HFFc6 (cell line): ENCODE data around the gene SSB. TPM values are rescaled to one million over a fixed set of nuclear protein-coding genes. Genes with fewer than 3 reads are reported as not detected.
"Not testable (repeated sequence)": the region's sequence is repeated elsewhere in the genome, so short reads cannot be mapped to it uniquely, and the experiment has no call there.

Experiments
- DNase-seq: peaks from one replicate; pipeline ENCODE4 v3.0.0-alpha.2; 2018
- H3K27ac Mint-ChIP-seq: 2 replicates; pipeline ENCODE4 v1.8.0; 2020; ENCODE audit warnings: mild to moderate bottlenecking, mixed read lengths
- H3K27me3 Mint-ChIP-seq: 2 replicates; pipeline ENCODE4 v1.8.0; 2021; ENCODE audit warnings: mild to moderate bottlenecking, moderate library complexity, mixed read lengths; ENCODE audit not compliant: insufficient read depth
- H3K36me3 Mint-ChIP-seq: 2 replicates; pipeline ENCODE4 v1.8.0; 2021; ENCODE audit warnings: low read depth, mixed read lengths
- H3K4me1 Mint-ChIP-seq: 2 replicates; pipeline ENCODE4 v1.8.0; 2020; ENCODE audit warnings: low read depth, mixed read lengths
- H3K4me3 Mint-ChIP-seq: 2 replicates; pipeline ENCODE4 v1.8.0; 2020; ENCODE audit warnings: mild to moderate bottlenecking, moderate library complexity, mixed read lengths
- H3K9me3 Mint-ChIP-seq: 2 replicates; pipeline ENCODE4 v1.8.0; 2020; ENCODE audit warnings: mild to moderate bottlenecking, mixed read lengths
- CTCF ChIP-seq: fragments of 200-600 bp; sonication (generic); IDR thresholded peaks from 2 replicates; pipeline ENCODE4 v1.5.0; 2021; ENCODE audit warnings: antibody characterized with exemption, mild to moderate bottlenecking
- total RNA-seq, 6 experiments: library from RNA; stranded (reverse); fragmentation: NEBNext Ultra II Directional; extraction: Animal tissue kit (Norgen Biotek cat#: 25700); gene quantifications; 2 replicates in 1 of 6; 3 replicates in 5 of 6; pipeline ENCODE4 v1.2.3, GENCODE V29; 2021

The SSB gene
- total RNA-seq, 6 experiments from 2014 or later, result 141 to 176 (median 160) TPM

DNA sequence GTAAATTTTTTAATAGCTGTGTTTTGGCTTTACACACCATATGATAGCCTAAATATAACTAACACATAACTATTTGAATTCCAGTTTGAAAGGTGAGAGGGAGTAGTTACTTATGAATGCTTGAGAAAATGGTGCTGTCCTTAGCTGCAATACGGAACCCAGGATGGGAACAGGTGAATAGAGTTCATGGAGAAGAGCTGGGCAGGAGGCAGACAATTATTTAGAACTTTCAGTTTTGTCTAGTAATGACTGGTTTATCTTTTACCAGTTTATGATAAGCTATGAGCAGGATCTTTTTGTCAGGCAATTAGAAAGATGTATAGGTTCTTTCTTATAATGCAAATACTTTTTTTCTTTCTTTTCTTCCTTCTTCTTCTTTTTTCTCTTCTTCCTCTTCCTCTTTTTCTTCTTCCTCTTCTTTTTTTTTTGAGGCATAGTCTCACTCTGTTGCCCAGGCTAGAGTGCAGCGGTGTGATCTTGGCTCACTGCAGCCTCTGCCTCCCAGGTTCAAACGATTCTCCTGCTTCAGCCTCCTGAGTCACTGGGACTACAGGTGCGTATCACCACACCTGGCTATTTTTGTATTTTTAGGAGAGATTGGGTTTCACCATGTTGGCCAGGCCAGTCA, 54.5 kb downstream of the SSB start:
- peaks cover 10% of the 10 kb centered on the region for H3K4me1 Mint-ChIP-seq
- no peak overlapping the region for H3K4me3 Mint-ChIP-seq
- peaks cover 20% of the 10 kb centered on the region for H3K36me3 Mint-ChIP-seq
- no peak for TF ChIP-seq CTCF
- H3K9me3 Mint-ChIP-seq, result 0 out of 2 replicates have a peak, but pooled peaks cover 4% of the 10 kb centered on the region
- no peak for DNase-seq
- no peak overlapping the region for H3K27ac Mint-ChIP-seq
- no peaks in the 10 kb centered on the region for H3K27me3 Mint-ChIP-seq

- H3K36me3 Mint-ChIP-seq, result peaks cover 18% of the 10 kb centered on the region
- DNase-seq, H3K27me3 Mint-ChIP-seq: not testable (repeated sequence)
Observed at GRCh38 chr2:169855281-169856258, 56.9 kb downstream of the SSB start.

DNA sequence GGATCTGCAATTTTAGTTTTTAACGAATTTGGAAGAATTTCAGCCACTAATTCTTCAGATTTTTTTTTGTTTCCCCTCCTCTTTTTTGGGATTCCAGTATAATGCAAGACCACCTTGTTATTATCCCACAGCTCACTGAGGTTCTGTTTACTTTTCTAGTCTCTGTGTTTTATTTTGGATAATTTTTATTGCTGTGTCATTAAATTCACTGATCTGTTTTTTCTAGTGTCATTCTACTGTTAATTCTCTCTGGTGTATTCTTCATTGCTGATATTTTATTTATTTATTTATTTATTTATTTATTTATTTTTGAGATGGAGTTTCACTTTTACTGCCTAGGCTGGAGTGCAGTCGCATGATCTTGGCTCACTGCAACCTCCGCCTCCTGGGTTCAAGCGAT, 60.8 kb downstream of the SSB start:
- TF ChIP-seq CTCF, result no peak
- Mint-ChIP-seq H3K4me1 (peaks cover 10% of the 10 kb centered on the region; the same call in 1 of the 2 replicates), H3K4me3 (no peak overlapping the region), H3K27me3 (no peaks in the 10 kb centered on the region), H3K9me3 (0 out of 2 replicates have a peak, but pooled peaks cover 4% of the 10 kb centered on the region), H3K27ac (no peak overlapping the region), H3K36me3 (peaks cover 19% of the 10 kb centered on the region)
- no peak for DNase-seq

More at GRCh38 chr2:169855281-169856258, 56.9 kb downstream of the SSB start:
- not testable (repeated sequence) for H3K4me1 Mint-ChIP-seq, H3K27ac Mint-ChIP-seq, H3K9me3 Mint-ChIP-seq, H3K4me3 Mint-ChIP-seq

GRCh38 chr2:169860149-169860548, 61.5 kb downstream of the SSB start:
- no peaks in the 10 kb centered on the region for H3K27me3 Mint-ChIP-seq
- no peak overlapping the region for H3K4me3 Mint-ChIP-seq
- 0 out of 2 replicates have a peak, but pooled peaks cover 4% of the 10 kb centered on the region for H3K9me3 Mint-ChIP-seq
- DNase-seq, result no peak
- TF ChIP-seq CTCF, result no peak
- H3K36me3 Mint-ChIP-seq, result peaks cover 19% of the 10 kb centered on the region
- no peak overlapping the region for H3K27ac Mint-ChIP-seq
- H3K4me1 Mint-ChIP-seq, result peaks cover 10% of the 10 kb centered on the region; the same call in 1 of the 2 replicates

Other genes with a start within 250 kb of the SSB start
- gene FASTKD1, start 225.0 kb upstream of the SSB start, total RNA-seq, result 10 to 100 TPM; 15.3 to 20.4 (median 17.2) TPM
- gene PPIG, start 214.5 kb upstream of the SSB start, total RNA-seq, result 10 to 100 TPM; 36.5 to 40.3 (median 38.3) TPM
- gene CFAP210, start 104.5 kb upstream of the SSB start, total RNA-seq, result under 1 TPM in 4 of 6 experiments, not detected in 2; 0.10 to 0.19 (median 0.13) TPM
- 1 to 10 TPM; 1.6 to 2.6 (median 2.0) TPM for gene PHOSPHO2, start 104.4 kb upstream of the SSB start, total RNA-seq
- 1 to 10 TPM in 4 of 6 experiments, under 1 TPM in 2; 0.79 to 2.5 (median 1.3) TPM for gene KLHL23, start 65.0 kb upstream of the SSB start, total RNA-seq
- gene METTL5, start 26.0 kb downstream of the SSB start, total RNA-seq, result 10 to 100 TPM; 56.8 to 77.7 (median 65.7) TPM
- gene UBR3, start 28.6 kb downstream of the SSB start, total RNA-seq, result 10 to 100 TPM; 30.1 to 46.3 (median 40.5) TPM